Subcutaneous abdominal adipose tissue (tissue), 5 donors: ENCODE results near the gene KIF24.
"Not testable (repeated sequence)": the region's sequence is repeated elsewhere in the genome, so short reads cannot be mapped to it uniquely, and the experiment has no call there.

Source experiments
- H3K27ac ChIP-seq: one replicate; pipeline ENCODE4 v1.7.0; 2013; ENCODE audit warnings: low read depth, mild to moderate bottlenecking, inconsistent platforms, low read length, moderate library complexity
- H3K27me3 ChIP-seq, 5 donors: one replicate each; pipeline ENCODE4 v1.7.0; 2013; ENCODE audit warnings: low read length in 5 of 5, inconsistent platforms in 1 of 5; ENCODE audit not compliant: control insufficient read depth in 5 of 5, insufficient read depth in 4 of 5
- H3K36me3 ChIP-seq, 5 donors: one replicate each; pipeline ENCODE4 v1.7.0; 2013; ENCODE audit warnings: low read length in 5 of 5; ENCODE audit not compliant: control insufficient read depth in 5 of 5, insufficient read depth in 5 of 5
- H3K4me1 ChIP-seq, 5 donors: one replicate each; pipeline ENCODE4 v1.7.0; 2013; ENCODE audit warnings: low read length in 5 of 5, mild to moderate bottlenecking in 3 of 5, moderate library complexity in 1 of 5; ENCODE audit not compliant: control insufficient read depth in 5 of 5, insufficient read depth in 5 of 5
- H3K4me3 ChIP-seq, 5 donors: one replicate each; pipeline ENCODE4 v1.7.0; 2013; ENCODE audit warnings: low read length in 5 of 5, low read depth in 1 of 5
- H3K9ac ChIP-seq, 5 donors: one replicate each; pipeline ENCODE4 v1.7.0; 2013; ENCODE audit warnings: low read length in 5 of 5, mild to moderate bottlenecking in 4 of 5, moderate library complexity in 3 of 5
- H3K9me3 ChIP-seq, 5 donors: one replicate each; pipeline ENCODE4 v1.7.0; 2013; ENCODE audit warnings: low read length in 5 of 5; ENCODE audit not compliant: control insufficient read depth in 5 of 5
- donor health status: healthy.
- donor health status: healthy.
- donor health status: healthy.
- donor health status: healthy.
- donor health status: healthy.

The KIF24 gene

GRCh38 chr9:34341659-34342295 lies 12.7 kb upstream of the KIF24 start:
- peaks cover 9 to 65% (median 65%) of the 10 kb centered on the region in 5 donors for H3K4me1 ChIP-seq
- no peak overlapping the region for H3K4me3 ChIP-seq
- no peak overlapping the region for H3K9ac ChIP-seq
- peak overlapping the region; percentile 86 for H3K27ac ChIP-seq
- H3K27me3 ChIP-seq, result no peaks in the 10 kb centered on the region
- peaks cover 0 to 32% (median 26%) of the 10 kb centered on the region in 5 donors for H3K36me3 ChIP-seq
- no peaks in the 10 kb centered on the region for H3K9me3 ChIP-seq

GRCh38 chr9:34338665-34339385 lies 9.8 kb upstream of the KIF24 start:
- H3K36me3 ChIP-seq, result peaks cover 0 to 41% (median 30%) of the 10 kb centered on the region in 5 donors

GRCh38 chr9:34338079-34338478 lies 9.0 kb upstream of the KIF24 start:
- H3K4me3 ChIP-seq, H3K27ac ChIP-seq, H3K27me3 ChIP-seq, H3K9ac ChIP-seq, H3K9me3 ChIP-seq: not testable (repeated sequence)
- H3K36me3 ChIP-seq, result peaks cover 0 to 39% (median 26%) of the 10 kb centered on the region in 5 donors
- H3K4me1 ChIP-seq, result peaks cover 2 to 36% (median 34%) of the 10 kb centered on the region in 5 donors

More at GRCh38 chr9:34338665-34339385, 9.8 kb upstream of the KIF24 start:
- H3K9ac ChIP-seq, result no peak overlapping the region
- no peaks in the 10 kb centered on the region for H3K27me3 ChIP-seq
- H3K27ac ChIP-seq, result no peak overlapping the region
- peaks cover 7 to 43% (median 40%) of the 10 kb centered on the region in 5 donors for H3K4me1 ChIP-seq
- no peaks in the 10 kb centered on the region for H3K9me3 ChIP-seq
- no peak overlapping the region for H3K4me3 ChIP-seq

GRCh38 chr9:34337403-34337802 lies 8.3 kb upstream of the KIF24 start:
- Histone ChIP-seq H3K27me3 (no peaks in the 10 kb centered on the region), H3K4me1 (peaks cover 2 to 29% (median 27%) of the 10 kb centered on the region in 5 donors), H3K27ac (no peak overlapping the region), H3K36me3 (peaks cover 0 to 37% (median 26%) of the 10 kb centered on the region in 5 donors), H3K4me3 (no peak overlapping the region), H3K9me3 (no peaks in the 10 kb centered on the region), H3K9ac (no peak overlapping the region)

- no peak overlapping the region for H3K9ac ChIP-seq
- no peaks in the 10 kb centered on the region for H3K27me3 ChIP-seq
- H3K9me3 ChIP-seq, result no peaks in the 10 kb centered on the region
- H3K36me3 ChIP-seq, result peaks cover 0 to 26% (median 15%) of the 10 kb centered on the region in 5 donors
- peaks cover 2 to 15% (median 14%) of the 10 kb centered on the region in 5 donors for H3K4me1 ChIP-seq
- H3K27ac ChIP-seq, result no peak overlapping the region
- no peak overlapping the region for H3K4me3 ChIP-seq
Observed at GRCh38 chr9:34335376-34335775, 6.3 kb upstream of the KIF24 start.

GRCh38 chr9:34334916-34335315 lies 5.8 kb upstream of the KIF24 start:
- Histone ChIP-seq H3K4me1 (peaks cover 2 to 20% (median 15%) of the 10 kb centered on the region in 5 donors), H3K27ac (no peak overlapping the region), H3K9ac (peak overlapping the region in 1 of 5 donors; percentile 31)

GRCh38 chr9:34334337-34334824 lies 5.3 kb upstream of the KIF24 start:
- no peaks in the 10 kb centered on the region for H3K9me3 ChIP-seq
- no peaks in the 10 kb centered on the region for H3K27me3 ChIP-seq
- no peak overlapping the region for H3K4me3 ChIP-seq
- no peak overlapping the region for H3K27ac ChIP-seq
- peaks cover 0 to 20% (median 12%) of the 10 kb centered on the region in 5 donors for H3K36me3 ChIP-seq
- peaks cover 3 to 25% (median 20%) of the 10 kb centered on the region in 5 donors for H3K4me1 ChIP-seq
- peak overlapping the region in 2 of 5 donors; percentile 24 to 31 for H3K9ac ChIP-seq

More at GRCh38 chr9:34334916-34335315, 5.8 kb upstream of the KIF24 start:
- Histone ChIP-seq H3K27me3 (no peaks in the 10 kb centered on the region), H3K4me3 (no peak overlapping the region), H3K9me3 (no peaks in the 10 kb centered on the region), H3K36me3 (peaks cover 0 to 21% (median 12%) of the 10 kb centered on the region in 5 donors)

GRCh38 chr9:34333836-34334235 lies 4.8 kb upstream of the KIF24 start:
- Histone ChIP-seq H3K9me3 (no peaks in the 10 kb centered on the region), H3K9ac (peak overlapping the region in 1 of 5 donors; percentile 24), H3K4me3 (no peak overlapping the region), H3K4me1 (peaks cover 5 to 24% (median 20%) of the 10 kb centered on the region in 5 donors), H3K27ac (no peak overlapping the region), H3K36me3 (peaks cover 0 to 15% (median 7%) of the 10 kb centered on the region in 5 donors), H3K27me3 (no peaks in the 10 kb centered on the region)

- H3K4me1 ChIP-seq, result peaks cover 3 to 23% (median 18%) of the 10 kb centered on the region in 5 donors
- H3K4me3 ChIP-seq, result no peak overlapping the region
- H3K9ac ChIP-seq, result no peak overlapping the region
- H3K36me3 ChIP-seq, result peaks cover 0 to 12% (median 0%) of the 10 kb centered on the region in 5 donors
- H3K27ac ChIP-seq, result no peak overlapping the region
- H3K9me3 ChIP-seq, result no peaks in the 10 kb centered on the region
- no peaks in the 10 kb centered on the region for H3K27me3 ChIP-seq
Observed at GRCh38 chr9:34332076-34332964, 3.3 kb upstream of the KIF24 start.
